ENCODE data around the gene EN1.

DNA sequence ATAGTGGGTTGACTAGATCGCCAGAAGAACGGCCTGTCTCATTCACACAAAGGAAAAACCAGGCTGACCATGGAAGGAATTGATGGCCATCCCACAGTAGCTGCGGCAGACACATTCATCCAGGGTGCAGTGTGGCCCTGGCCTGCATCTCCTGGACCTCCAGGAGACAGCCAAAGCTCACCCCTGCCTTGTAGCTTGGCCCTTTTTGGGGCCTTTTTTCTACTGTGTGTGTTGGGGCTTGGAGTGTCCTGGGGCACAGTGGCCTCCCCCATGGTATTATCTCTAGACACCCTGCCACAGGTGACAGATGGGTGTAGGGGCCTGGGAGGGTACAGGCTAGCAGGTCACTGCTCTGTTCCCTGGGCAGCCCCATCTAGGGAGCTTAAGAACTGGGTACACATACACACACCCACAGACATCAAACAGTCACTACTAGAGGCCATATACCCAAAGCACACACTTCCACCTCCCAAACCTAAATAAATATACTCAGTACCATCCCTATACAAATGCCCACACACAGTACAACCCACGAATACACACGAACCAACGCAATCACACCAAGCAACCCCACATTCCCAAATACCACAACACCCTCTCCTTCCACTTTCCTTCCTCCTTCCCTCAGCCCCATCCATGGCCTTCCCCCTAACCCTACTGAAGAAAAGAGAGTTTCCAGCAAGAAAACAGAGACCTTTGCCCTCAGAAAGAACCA lies 8.6 kb downstream of the EN1 start:
- TF ChIP-seq, protein P1, sequence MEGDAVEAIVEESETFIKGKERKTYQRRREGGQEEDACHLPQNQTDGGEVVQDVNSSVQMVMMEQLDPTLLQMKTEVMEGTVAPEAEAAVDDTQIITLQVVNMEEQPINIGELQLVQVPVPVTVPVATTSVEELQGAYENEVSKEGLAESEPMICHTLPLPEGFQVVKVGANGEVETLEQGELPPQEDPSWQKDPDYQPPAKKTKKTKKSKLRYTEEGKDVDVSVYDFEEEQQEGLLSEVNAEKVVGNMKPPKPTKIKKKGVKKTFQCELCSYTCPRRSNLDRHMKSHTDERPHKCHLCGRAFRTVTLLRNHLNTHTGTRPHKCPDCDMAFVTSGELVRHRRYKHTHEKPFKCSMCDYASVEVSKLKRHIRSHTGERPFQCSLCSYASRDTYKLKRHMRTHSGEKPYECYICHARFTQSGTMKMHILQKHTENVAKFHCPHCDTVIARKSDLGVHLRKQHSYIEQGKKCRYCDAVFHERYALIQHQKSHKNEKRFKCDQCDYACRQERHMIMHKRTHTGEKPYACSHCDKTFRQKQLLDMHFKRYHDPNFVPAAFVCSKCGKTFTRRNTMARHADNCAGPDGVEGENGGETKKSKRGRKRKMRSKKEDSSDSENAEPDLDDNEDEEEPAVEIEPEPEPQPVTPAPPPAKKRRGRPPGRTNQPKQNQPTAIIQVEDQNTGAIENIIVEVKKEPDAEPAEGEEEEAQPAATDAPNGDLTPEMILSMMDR (IDR thresholded peaks at IDR 0.05): no peak
- no peak for TF ChIP-seq MAZ (IDR thresholded peaks at IDR 0.05; ENCODE audit: borderline replicate concordance, low read depth, low read length)
- TF ChIP-seq POLR2A (IDR thresholded peaks at IDR 0.05; ENCODE audit: low read length): no peak
- TF ChIP-seq KDM1A (IDR thresholded peaks at IDR 0.05; ENCODE audit: low read depth): no peak
- TF ChIP-seq, protein P2, sequence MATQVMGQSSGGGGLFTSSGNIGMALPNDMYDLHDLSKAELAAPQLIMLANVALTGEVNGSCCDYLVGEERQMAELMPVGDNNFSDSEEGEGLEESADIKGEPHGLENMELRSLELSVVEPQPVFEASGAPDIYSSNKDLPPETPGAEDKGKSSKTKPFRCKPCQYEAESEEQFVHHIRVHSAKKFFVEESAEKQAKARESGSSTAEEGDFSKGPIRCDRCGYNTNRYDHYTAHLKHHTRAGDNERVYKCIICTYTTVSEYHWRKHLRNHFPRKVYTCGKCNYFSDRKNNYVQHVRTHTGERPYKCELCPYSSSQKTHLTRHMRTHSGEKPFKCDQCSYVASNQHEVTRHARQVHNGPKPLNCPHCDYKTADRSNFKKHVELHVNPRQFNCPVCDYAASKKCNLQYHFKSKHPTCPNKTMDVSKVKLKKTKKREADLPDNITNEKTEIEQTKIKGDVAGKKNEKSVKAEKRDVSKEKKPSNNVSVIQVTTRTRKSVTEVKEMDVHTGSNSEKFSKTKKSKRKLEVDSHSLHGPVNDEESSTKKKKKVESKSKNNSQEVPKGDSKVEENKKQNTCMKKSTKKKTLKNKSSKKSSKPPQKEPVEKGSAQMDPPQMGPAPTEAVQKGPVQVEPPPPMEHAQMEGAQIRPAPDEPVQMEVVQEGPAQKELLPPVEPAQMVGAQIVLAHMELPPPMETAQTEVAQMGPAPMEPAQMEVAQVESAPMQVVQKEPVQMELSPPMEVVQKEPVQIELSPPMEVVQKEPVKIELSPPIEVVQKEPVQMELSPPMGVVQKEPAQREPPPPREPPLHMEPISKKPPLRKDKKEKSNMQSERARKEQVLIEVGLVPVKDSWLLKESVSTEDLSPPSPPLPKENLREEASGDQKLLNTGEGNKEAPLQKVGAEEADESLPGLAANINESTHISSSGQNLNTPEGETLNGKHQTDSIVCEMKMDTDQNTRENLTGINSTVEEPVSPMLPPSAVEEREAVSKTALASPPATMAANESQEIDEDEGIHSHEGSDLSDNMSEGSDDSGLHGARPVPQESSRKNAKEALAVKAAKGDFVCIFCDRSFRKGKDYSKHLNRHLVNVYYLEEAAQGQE (IDR thresholded peaks at IDR 0.05): no peak

All from A549 (cell line).